Ishikawa (cell line): ENCODE data around the gene OR51B5.

Experiments
- CEBPB ChIP-seq: IDR thresholded peaks from 2 replicates; pipeline ENCODE4 v1.6.1; 2012
- CREB1 ChIP-seq: IDR thresholded peaks from 2 replicates; pipeline ENCODE4 v1.6.1; 2012; ENCODE audit warnings: low read depth
- EGR1 ChIP-seq: IDR thresholded peaks from 2 replicates; pipeline ENCODE4 v1.6.1; 2012
- EP300 ChIP-seq: IDR thresholded peaks from 2 replicates; pipeline ENCODE4 v1.6.1; 2012; ENCODE audit warnings: borderline replicate concordance
- FOXM1 ChIP-seq: IDR thresholded peaks from 2 replicates; pipeline ENCODE4 v1.6.1; 2012; ENCODE audit warnings: low read depth, borderline replicate concordance
- RAD21 ChIP-seq: IDR thresholded peaks from 2 replicates; pipeline ENCODE4 v1.6.1; 2012; ENCODE audit warnings: low read depth
- TEAD4 ChIP-seq: IDR thresholded peaks from 2 replicates; pipeline ENCODE4 v1.6.1; 2012
- YY1 ChIP-seq: IDR thresholded peaks from 2 replicates; pipeline ENCODE4 v1.6.1; 2012; ENCODE audit warnings: low read depth
- ZBTB7A ChIP-seq: IDR thresholded peaks from 2 replicates; pipeline ENCODE4 v1.6.1; 2012; ENCODE audit warnings: low read depth
- TF ChIP-seq, protein P1 (sequence below): IDR thresholded peaks from 2 replicates; pipeline ENCODE4 v1.6.1; 2012
- TF ChIP-seq, protein P2 (sequence below): IDR thresholded peaks from 2 replicates; pipeline ENCODE4 v1.6.1; 2012; ENCODE audit warnings: low read depth, mild to moderate bottlenecking
- TF ChIP-seq, protein P3 (sequence below): IDR thresholded peaks from 2 replicates; pipeline ENCODE4 v1.6.1; 2012

DNA sequence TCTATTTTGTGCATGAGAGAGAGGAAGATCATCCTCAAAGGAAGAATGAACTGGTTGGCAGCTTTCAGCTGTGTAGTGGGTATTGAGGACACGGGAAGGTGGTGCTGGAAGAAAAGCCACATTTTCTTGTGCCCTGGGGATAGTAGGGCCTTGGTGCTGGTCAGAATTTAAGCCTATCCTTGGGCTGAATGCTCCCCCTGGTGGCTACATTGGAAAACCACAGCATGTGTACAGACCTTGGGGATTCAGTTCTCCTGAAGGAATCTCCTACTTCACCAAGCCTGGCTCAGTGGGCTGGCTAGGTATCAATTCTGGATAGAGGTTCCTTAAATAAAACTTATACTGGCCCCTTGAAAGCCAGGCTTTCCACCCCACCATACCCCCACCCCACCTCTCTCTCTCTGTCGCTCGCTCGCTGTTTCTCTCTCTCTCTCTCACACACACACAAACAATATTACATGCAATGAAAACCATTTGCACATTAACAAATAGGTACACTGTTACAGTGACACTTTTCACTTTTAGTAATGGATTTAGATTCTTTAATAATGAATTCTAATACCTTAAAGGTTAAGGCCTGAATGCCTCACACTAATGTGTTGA is 37.5 kb upstream of the OR51B5 start:
- TF ChIP-seq ZBTB7A (no peak), YY1 (no peak), RAD21 (peak; percentile 83), EP300 (no peak), FOXM1 (no peak), CREB1 (no peak), TEAD4 (no peak), CEBPB (no peak), EGR1 (no peak)
- TF ChIP-seq, protein P1, sequence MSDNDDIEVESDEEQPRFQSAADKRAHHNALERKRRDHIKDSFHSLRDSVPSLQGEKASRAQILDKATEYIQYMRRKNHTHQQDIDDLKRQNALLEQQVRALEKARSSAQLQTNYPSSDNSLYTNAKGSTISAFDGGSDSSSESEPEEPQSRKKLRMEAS = no peak
- TF ChIP-seq, protein P2, sequence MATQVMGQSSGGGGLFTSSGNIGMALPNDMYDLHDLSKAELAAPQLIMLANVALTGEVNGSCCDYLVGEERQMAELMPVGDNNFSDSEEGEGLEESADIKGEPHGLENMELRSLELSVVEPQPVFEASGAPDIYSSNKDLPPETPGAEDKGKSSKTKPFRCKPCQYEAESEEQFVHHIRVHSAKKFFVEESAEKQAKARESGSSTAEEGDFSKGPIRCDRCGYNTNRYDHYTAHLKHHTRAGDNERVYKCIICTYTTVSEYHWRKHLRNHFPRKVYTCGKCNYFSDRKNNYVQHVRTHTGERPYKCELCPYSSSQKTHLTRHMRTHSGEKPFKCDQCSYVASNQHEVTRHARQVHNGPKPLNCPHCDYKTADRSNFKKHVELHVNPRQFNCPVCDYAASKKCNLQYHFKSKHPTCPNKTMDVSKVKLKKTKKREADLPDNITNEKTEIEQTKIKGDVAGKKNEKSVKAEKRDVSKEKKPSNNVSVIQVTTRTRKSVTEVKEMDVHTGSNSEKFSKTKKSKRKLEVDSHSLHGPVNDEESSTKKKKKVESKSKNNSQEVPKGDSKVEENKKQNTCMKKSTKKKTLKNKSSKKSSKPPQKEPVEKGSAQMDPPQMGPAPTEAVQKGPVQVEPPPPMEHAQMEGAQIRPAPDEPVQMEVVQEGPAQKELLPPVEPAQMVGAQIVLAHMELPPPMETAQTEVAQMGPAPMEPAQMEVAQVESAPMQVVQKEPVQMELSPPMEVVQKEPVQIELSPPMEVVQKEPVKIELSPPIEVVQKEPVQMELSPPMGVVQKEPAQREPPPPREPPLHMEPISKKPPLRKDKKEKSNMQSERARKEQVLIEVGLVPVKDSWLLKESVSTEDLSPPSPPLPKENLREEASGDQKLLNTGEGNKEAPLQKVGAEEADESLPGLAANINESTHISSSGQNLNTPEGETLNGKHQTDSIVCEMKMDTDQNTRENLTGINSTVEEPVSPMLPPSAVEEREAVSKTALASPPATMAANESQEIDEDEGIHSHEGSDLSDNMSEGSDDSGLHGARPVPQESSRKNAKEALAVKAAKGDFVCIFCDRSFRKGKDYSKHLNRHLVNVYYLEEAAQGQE = no peak
- TF ChIP-seq, protein P3, sequence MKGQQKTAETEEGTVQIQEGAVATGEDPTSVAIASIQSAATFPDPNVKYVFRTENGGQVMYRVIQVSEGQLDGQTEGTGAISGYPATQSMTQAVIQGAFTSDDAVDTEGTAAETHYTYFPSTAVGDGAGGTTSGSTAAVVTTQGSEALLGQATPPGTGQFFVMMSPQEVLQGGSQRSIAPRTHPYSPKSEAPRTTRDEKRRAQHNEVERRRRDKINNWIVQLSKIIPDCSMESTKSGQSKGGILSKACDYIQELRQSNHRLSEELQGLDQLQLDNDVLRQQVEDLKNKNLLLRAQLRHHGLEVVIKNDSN = no peak
